Stimulated activated CD8-positive, alpha-beta memory T cell treated with anti-CD3 and anti-CD28 coated beads, Interleukin-7, amount 100 ng/mL, for 48 hours (primary cell): Measurements from ENCODE around the gene PRKAR1B.

Experiments
- DNase-seq, 2 donors: peaks; one replicate each; pipeline ENCODE4 v3.0.0-alpha.2; 2020; ENCODE audit warnings: low read depth in 1 of 2; ENCODE audit errors: extremely low read depth in 1 of 2

The PRKAR1B gene

GRCh38 chr7:725223-726005 is 1.7 kb downstream of the PRKAR1B start:
- no peak for DNase-seq

GRCh38 chr7:724298-724697 is 2.8 kb downstream of the PRKAR1B start:
- DNase-seq: no peak

GRCh38 chr7:723541-723940 is 3.5 kb downstream of the PRKAR1B start:
- no peak for DNase-seq

- DNase-seq: no peak
Measured at GRCh38 chr7:721619-722248, 5.3 kb downstream of the PRKAR1B start.

- DNase-seq: no peak
Measured at GRCh38 chr7:716636-717035, 10.4 kb downstream of the PRKAR1B start.

GRCh38 chr7:716222-716621 is 10.9 kb downstream of the PRKAR1B start:
- no peak for DNase-seq

GRCh38 chr7:714251-714671 is 12.8 kb downstream of the PRKAR1B start:
- DNase-seq: no peak

GRCh38 chr7:713488-714230 is 13.4 kb downstream of the PRKAR1B start:
- DNase-seq: no peak

GRCh38 chr7:713139-713457 is 14.0 kb downstream of the PRKAR1B start:
- DNase-seq: no peak

- DNase-seq: no peak
Measured at GRCh38 chr7:712381-713138, 14.5 kb downstream of the PRKAR1B start.

- DNase-seq: no peak
Measured at GRCh38 chr7:711922-712380, 15.1 kb downstream of the PRKAR1B start.

- no peak for DNase-seq
Measured at GRCh38 chr7:711093-711921, 15.8 kb downstream of the PRKAR1B start.

- no peak for DNase-seq
Measured at GRCh38 chr7:710161-710560, 16.9 kb downstream of the PRKAR1B start.

GRCh38 chr7:707296-708000 is 19.6 kb downstream of the PRKAR1B start:
- DNase-seq: no peak

GRCh38 chr7:706721-707120 is 20.4 kb downstream of the PRKAR1B start:
- DNase-seq: no peak

- DNase-seq: no peak
Measured at GRCh38 chr7:703049-703448, 24.0 kb downstream of the PRKAR1B start.

- DNase-seq: no peak
Measured at GRCh38 chr7:701086-701671, 25.9 kb downstream of the PRKAR1B start.

- no peak for DNase-seq
Measured at GRCh38 chr7:699476-700170, 27.5 kb downstream of the PRKAR1B start.
